Mesendoderm (in vitro differentiated cells): ENCODE measurements around the gene PLAC9.

Experiments used
- DNase-seq: peaks from one replicate; pipeline ENCODE4 v3.0.0; 2013
- H2AK5ac ChIP-seq: 2 replicates; pipeline ENCODE4 v1.6.1; 2013; ENCODE audit warnings: low read length, inconsistent platforms
- H2BK120ac ChIP-seq: 2 replicates; pipeline ENCODE4 v1.6.1; 2013; ENCODE audit warnings: low read depth, mild to moderate bottlenecking, low read length, moderate library complexity, mixed read lengths
- H2BK15ac ChIP-seq: replicated peaks from 2 replicates; pipeline ENCODE4 v1.6.1; 2013; ENCODE audit warnings: low read depth, mild to moderate bottlenecking, moderate library complexity
- H2BK5ac ChIP-seq: 2 replicates; pipeline ENCODE4 v1.6.1; 2013; ENCODE audit warnings: low read length, inconsistent platforms
- H3K18ac ChIP-seq: 2 replicates; pipeline ENCODE4 v1.6.1; 2013; ENCODE audit warnings: mild to moderate bottlenecking, low read length, mixed read lengths
- H3K23ac ChIP-seq: one replicate; pipeline ENCODE4 v1.6.1; 2013; ENCODE audit warnings: low read length
- H3K27ac ChIP-seq: 2 replicates; pipeline ENCODE4 v1.5.1; 2013; ENCODE audit warnings: low read depth, mild to moderate bottlenecking, inconsistent platforms, low read length, moderate library complexity
- H3K27me3 ChIP-seq: 2 replicates; pipeline ENCODE4 v1.6.1; 2013; ENCODE audit warnings: low read length, control low read depth, mild to moderate bottlenecking, inconsistent platforms; ENCODE audit not compliant: insufficient read depth, poor library complexity
- H3K36me3 ChIP-seq: 2 replicates; pipeline ENCODE4 v1.6.1; 2013; ENCODE audit warnings: low read length, inconsistent platforms; ENCODE audit not compliant: control insufficient read depth, insufficient read depth
- H3K4ac ChIP-seq: one replicate; pipeline ENCODE4 v1.6.1; 2013; ENCODE audit warnings: low read depth, mild to moderate bottlenecking, low read length, moderate library complexity
- H3K4me1 ChIP-seq: 2 replicates; pipeline ENCODE4 v1.6.1; 2013; ENCODE audit warnings: low read depth, low read length, inconsistent platforms; ENCODE audit not compliant: control insufficient read depth
- H3K4me2 ChIP-seq: 2 replicates; pipeline ENCODE4 v1.6.1; 2013; ENCODE audit warnings: low read length
- H3K4me3 ChIP-seq: 2 replicates; pipeline ENCODE4 v1.5.1; 2013; ENCODE audit warnings: mild to moderate bottlenecking, low read length
- H3K56ac ChIP-seq: one replicate; pipeline ENCODE4 v1.6.1; 2013; ENCODE audit warnings: low read length
- H3K79me1 ChIP-seq: 2 replicates; pipeline ENCODE4 v1.6.1; 2013; ENCODE audit warnings: low read length, inconsistent platforms
- H3K79me2 ChIP-seq: 2 replicates; pipeline ENCODE4 v1.6.1; 2013; ENCODE audit warnings: mild to moderate bottlenecking, low read length; ENCODE audit not compliant: control insufficient read depth, insufficient read depth
- H3K9ac ChIP-seq: 2 replicates; pipeline ENCODE4 v1.6.1; 2013; ENCODE audit warnings: low read length, inconsistent platforms
- H4K5ac ChIP-seq: one replicate; pipeline ENCODE4 v1.6.1; 2013; ENCODE audit warnings: low read length
- H4K8ac ChIP-seq: one replicate; pipeline ENCODE4 v1.6.1; 2013; ENCODE audit warnings: low read depth, mild to moderate bottlenecking, control low read depth, low read length, moderate library complexity
- WGBS: extraction: QIAGEN DNeasy Blood & Tissue Kit; methylation state at CpG from one replicate; pipeline ENCODE4 v1.1.7; 2013; ENCODE audit warnings: low lambda C conversion rate, missing lambda C conversion rate; ENCODE audit not compliant: insufficient coverage; ENCODE audit errors: extremely low coverage; 5-methylcytosine and 5-hydroxymethylcytosine counted together

PLAC9 gene

DNA sequence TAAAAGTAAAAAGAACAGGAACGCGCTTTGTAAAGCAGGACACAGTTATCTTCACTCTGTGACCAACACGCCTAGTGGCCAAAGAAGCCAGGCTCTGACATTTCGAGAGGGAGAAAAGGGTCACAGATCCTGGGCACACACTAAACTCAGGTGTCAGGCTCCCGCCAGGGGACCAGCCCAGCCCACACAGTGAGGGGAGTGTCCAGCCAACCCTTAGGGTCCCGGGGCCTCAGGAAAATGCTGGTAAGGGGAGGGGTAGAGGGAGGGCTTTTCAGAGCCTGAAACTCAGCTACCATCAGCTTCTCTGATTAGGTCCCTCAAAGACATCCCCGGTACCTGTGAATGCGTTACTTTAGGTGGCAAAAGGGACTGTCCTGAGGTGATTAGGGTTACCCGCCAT lies 56.2 kb downstream of the PLAC9 start:
- DNase-seq, result no peak
- Histone ChIP-seq H2BK15ac (no peak overlapping the region), H2BK120ac (no peak overlapping the region), H4K5ac (no peak overlapping the region), H3K18ac (no peak overlapping the region), H4K8ac (no peak overlapping the region), H3K9ac (no peak overlapping the region), H3K4me3 (no peak overlapping the region), H2AK5ac (no peak overlapping the region), H3K4me1 (no peaks in the 10 kb centered on the region), H2BK5ac (no peak overlapping the region), H3K4me2 (no peak overlapping the region), H3K36me3 (no peaks in the 10 kb centered on the region), H3K27me3 (no peaks in the 10 kb centered on the region), H3K56ac (no peak overlapping the region), H3K4ac (no peak overlapping the region), H3K23ac (no peak overlapping the region), H3K27ac (no peak overlapping the region), H3K79me1 (peaks cover 25% of the 10 kb centered on the region), H3K79me2 (peaks cover 23% of the 10 kb centered on the region)
- WGBS, result no CpG with 5 or more reads among the region's 9 CpGs

DNA sequence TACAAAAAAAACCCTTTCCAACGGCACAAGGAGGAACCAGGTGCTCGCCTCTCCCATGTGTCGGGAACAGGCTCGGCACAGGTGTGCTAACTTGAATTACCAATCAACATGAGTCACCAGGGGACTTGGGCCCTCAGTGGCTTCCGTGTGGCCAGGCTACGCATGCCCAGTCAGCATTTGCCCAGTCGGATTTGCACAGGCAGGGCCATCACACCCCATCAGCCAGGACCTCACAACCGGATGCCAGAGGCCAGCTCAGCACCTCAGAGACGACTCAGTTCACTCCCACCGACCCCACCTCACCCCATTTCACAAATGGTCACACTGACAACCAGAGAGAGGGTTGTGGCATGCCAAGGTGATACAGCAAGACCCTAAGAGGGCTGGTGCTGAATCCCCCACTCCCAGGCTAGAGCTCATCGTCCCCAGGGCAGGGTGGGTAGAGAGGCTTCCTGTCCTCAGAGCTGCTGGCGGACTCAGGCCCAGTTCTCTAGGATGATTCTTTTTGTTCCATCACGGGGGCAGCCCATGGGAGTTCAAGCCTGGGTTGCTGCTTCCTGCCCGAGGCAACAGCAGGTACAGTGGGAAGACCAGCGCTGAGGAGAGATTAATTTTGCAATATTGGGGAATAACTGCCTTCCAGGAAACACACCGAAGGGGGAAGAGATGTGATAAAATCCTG lies 59.2 kb downstream of the PLAC9 start:
- Histone ChIP-seq H3K4ac (no peak overlapping the region), H3K4me2 (no peak overlapping the region), H3K36me3 (no peaks in the 10 kb centered on the region), H2BK15ac (no peak overlapping the region), H3K27ac (no peak overlapping the region), H3K79me2 (peaks cover 18% of the 10 kb centered on the region), H3K23ac (no peak overlapping the region), H2AK5ac (no peak overlapping the region), H3K18ac (no peak overlapping the region), H2BK120ac (no peak overlapping the region), H4K8ac (no peak overlapping the region), H2BK5ac (no peak overlapping the region), H4K5ac (no peak overlapping the region), H3K27me3 (no peaks in the 10 kb centered on the region), H3K9ac (no peak overlapping the region), H3K4me3 (no peak overlapping the region), H3K56ac (no peak overlapping the region), H3K79me1 (peaks cover 18% of the 10 kb centered on the region), H3K4me1 (no peaks in the 10 kb centered on the region)
- DNase-seq, result no peak
- no CpG with 5 or more reads among the region's 16 CpGs for WGBS

DNA sequence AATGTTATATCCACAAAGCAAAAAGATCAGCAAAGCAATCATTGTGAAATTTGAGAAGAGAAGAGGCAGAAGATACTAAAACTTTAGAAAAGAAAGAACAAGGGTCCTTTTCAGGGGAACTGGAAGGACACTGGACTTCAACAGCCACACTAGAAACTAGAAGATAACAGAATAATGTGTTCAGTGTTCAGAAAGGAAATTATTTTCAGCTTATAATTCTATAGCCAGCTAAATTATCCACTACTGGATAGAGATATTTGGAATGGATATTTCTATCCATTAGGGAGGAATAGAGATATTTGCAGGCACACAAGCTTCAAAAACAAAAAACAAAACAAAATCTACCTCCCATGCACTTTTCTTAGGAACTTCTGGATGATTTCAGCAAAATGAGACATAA lies 60.0 kb downstream of the PLAC9 start:
- H2BK120ac ChIP-seq, result no peak overlapping the region
- H3K23ac ChIP-seq, result no peak overlapping the region
- no peak overlapping the region for H3K9ac ChIP-seq
- H3K79me1 ChIP-seq, result peaks cover 20% of the 10 kb centered on the region
- no peak overlapping the region for H3K4me3 ChIP-seq
- H3K4ac ChIP-seq, result no peak overlapping the region
- H3K56ac ChIP-seq, result no peak overlapping the region
- H2AK5ac ChIP-seq, result no peak overlapping the region
- H3K36me3 ChIP-seq, result no peaks in the 10 kb centered on the region
- no peak overlapping the region for H4K5ac ChIP-seq
- H3K79me2 ChIP-seq, result peaks cover 23% of the 10 kb centered on the region
- DNase-seq, result no peak
- no peaks in the 10 kb centered on the region for H3K4me1 ChIP-seq
- H3K27ac ChIP-seq, result no peak overlapping the region
- H3K4me2 ChIP-seq, result no peak overlapping the region
- H2BK15ac ChIP-seq, result no peak overlapping the region
- no peak overlapping the region for H4K8ac ChIP-seq
- H2BK5ac ChIP-seq, result no peak overlapping the region
- H3K27me3 ChIP-seq, result no peaks in the 10 kb centered on the region
- H3K18ac ChIP-seq, result no peak overlapping the region

DNA sequence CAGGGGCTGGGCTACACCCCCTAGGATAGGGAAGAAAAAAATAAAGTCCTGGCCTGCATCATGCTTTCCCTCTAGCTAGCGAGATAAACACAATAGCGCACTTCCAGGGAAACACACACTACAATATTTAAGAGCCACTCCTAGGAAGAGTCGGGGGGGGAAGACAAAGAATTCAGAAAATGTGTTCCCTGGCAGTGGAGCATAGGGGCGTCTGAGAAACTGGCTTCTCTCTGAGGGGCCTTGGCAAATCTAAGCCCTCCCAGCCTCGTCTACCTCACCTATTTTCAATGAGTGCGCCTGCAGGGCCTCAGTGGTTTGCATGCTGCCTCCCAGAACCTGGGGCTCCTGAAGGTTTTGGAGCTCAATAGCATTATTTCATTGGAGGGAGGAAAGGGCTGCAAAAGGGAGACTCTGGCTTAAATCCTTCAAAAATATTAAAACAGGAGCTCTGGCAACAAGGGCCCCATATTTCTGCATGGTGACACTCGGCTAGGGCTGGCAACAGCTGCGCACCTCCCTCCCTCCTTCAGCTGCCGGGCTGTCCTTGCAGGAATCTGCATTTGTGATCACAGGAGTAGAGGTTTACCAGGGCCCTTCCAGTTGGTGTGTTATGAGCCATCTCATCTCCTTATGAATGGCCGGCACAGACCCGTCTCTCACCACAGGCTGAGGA lies 62.0 kb downstream of the PLAC9 start:
- no peak overlapping the region for H2AK5ac ChIP-seq
- no peak overlapping the region for H3K56ac ChIP-seq
- no peak overlapping the region for H2BK15ac ChIP-seq
- H3K27ac ChIP-seq, result no peak overlapping the region
- no peaks in the 10 kb centered on the region for H3K36me3 ChIP-seq
- no peak overlapping the region for H3K9ac ChIP-seq
- no CpG with 5 or more reads among the region's 11 CpGs for WGBS
- no peak overlapping the region for H3K4ac ChIP-seq
- no peaks in the 10 kb centered on the region for H3K27me3 ChIP-seq
- no peak overlapping the region for H2BK5ac ChIP-seq
- no peak overlapping the region for H3K18ac ChIP-seq
- DNase-seq, result peak; percentile 29
- no peak overlapping the region for H3K23ac ChIP-seq
- no peak overlapping the region for H4K8ac ChIP-seq
- no peak overlapping the region for H4K5ac ChIP-seq
- no peak overlapping the region for H3K4me2 ChIP-seq
- no peaks in the 10 kb centered on the region for H3K4me1 ChIP-seq
- H3K79me1 ChIP-seq, result peaks cover 22% of the 10 kb centered on the region
- peaks cover 32% of the 10 kb centered on the region for H3K79me2 ChIP-seq
- no peak overlapping the region for H3K4me3 ChIP-seq
- H2BK120ac ChIP-seq, result no peak overlapping the region
